Cardiac muscle cell (in vitro differentiated cells and primary cell): ENCODE data around the gene CARMIL1. TPM values are rescaled to one million over a fixed set of nuclear protein-coding genes. Genes with fewer than 3 reads are reported as not detected.

ENCODE experiments used
- DNase-seq, 2 donors: peaks; one replicate each; pipeline versions ENCODE4 v3.0.0 to v3.0.0-alpha.2; 2010 to 2017; ENCODE audit warnings: low read depth in 1 of 2, low spot score in 1 of 2
- H3K27ac ChIP-seq: fragments of 200-600 bp; sonication (generic); 2 replicates; pipeline ENCODE4 v1.5.1; 2016
- H3K27me3 ChIP-seq: fragments of 200-600 bp; sonication (generic); 2 replicates; pipeline ENCODE4 v1.6.0; 2016; ENCODE audit warnings: control low read depth
- H3K36me3 ChIP-seq: fragments of 200-600 bp; sonication (generic); 2 replicates; pipeline ENCODE4 v1.5.1; 2016; ENCODE audit warnings: control low read depth
- H3K4me1 ChIP-seq: fragments of 200-600 bp; sonication (generic); 2 replicates; pipeline ENCODE4 v1.8.1; 2017; ENCODE audit warnings: low read depth, mild to moderate bottlenecking, mixed run types
- H3K4me3 ChIP-seq: fragments of 200-600 bp; sonication (generic); 2 replicates; pipeline ENCODE4 v1.5.1; 2016; ENCODE audit warnings: mild to moderate bottlenecking
- H3K9me3 ChIP-seq: fragments of 200-600 bp; sonication (generic); 2 replicates; pipeline ENCODE4 v1.5.1; 2017; ENCODE audit warnings: low read depth, mild to moderate bottlenecking, control low read depth
- CTCF ChIP-seq: IDR thresholded peaks from 2 replicates; pipeline ENCODE4 v1.5.1; 2012; ENCODE audit warnings: low read depth, mild to moderate bottlenecking, low read length
- polyA plus RNA-seq: library from polyadenylated mRNA; unstranded; fragments of >200 nt; fragmentation: Nextera tagmentation; extraction: Ambion mirVana; gene quantifications from 2 replicates; pipeline ENCODE4 v1.2.1, GENCODE V29; 2016
- total RNA-seq: library from RNA; depleted of rRNA; stranded (reverse); fragments of >200 nt; gene quantifications from 2 replicates; pipeline ENCODE4 v1.2.3, GENCODE V29; 2016

Gene CARMIL1
- total and polyA plus RNA-seq, 2 experiments from 2014 or later: 15.7 to 63.6 TPM

- H3K27ac ChIP-seq: no peak overlapping the region
- H3K36me3 ChIP-seq: no peaks in the 10 kb centered on the region
- H3K9me3 ChIP-seq: no peaks in the 10 kb centered on the region
- no peaks in the 10 kb centered on the region for H3K27me3 ChIP-seq
- no peak for DNase-seq
- H3K4me3 ChIP-seq: no peak overlapping the region
- no peaks in the 10 kb centered on the region for H3K4me1 ChIP-seq
- no peak for TF ChIP-seq CTCF
Measured at GRCh38 chr6:25462235-25462897, 183.2 kb downstream of the CARMIL1 start.

GRCh38 chr6:25463441-25463840 is 184.3 kb downstream of the CARMIL1 start:
- no peak for DNase-seq
- no peaks in the 10 kb centered on the region for H3K4me1 ChIP-seq
- H3K9me3 ChIP-seq: no peaks in the 10 kb centered on the region
- no peaks in the 10 kb centered on the region for H3K36me3 ChIP-seq
- H3K27me3 ChIP-seq: no peaks in the 10 kb centered on the region
- no peak overlapping the region for H3K27ac ChIP-seq
- H3K4me3 ChIP-seq: no peak overlapping the region
- TF ChIP-seq CTCF: no peak

- Histone ChIP-seq H3K27me3 (no peaks in the 10 kb centered on the region), H3K36me3 (no peaks in the 10 kb centered on the region), H3K4me3 (no peak overlapping the region), H3K4me1 (no peaks in the 10 kb centered on the region), H3K27ac (no peak overlapping the region), H3K9me3 (no peaks in the 10 kb centered on the region)
- no peak for DNase-seq
- no peak for TF ChIP-seq CTCF
Measured at GRCh38 chr6:25464225-25464624, 185.1 kb downstream of the CARMIL1 start.

GRCh38 chr6:25465941-25466340 is 186.8 kb downstream of the CARMIL1 start:
- H3K36me3 ChIP-seq: peaks cover 2% of the 10 kb centered on the region
- H3K27ac ChIP-seq: no peak overlapping the region
- TF ChIP-seq CTCF: no peak
- H3K9me3 ChIP-seq: no peaks in the 10 kb centered on the region
- DNase-seq: peak in 1 of 2 donors; percentile 21
- H3K4me1 ChIP-seq: no peaks in the 10 kb centered on the region
- no peaks in the 10 kb centered on the region for H3K27me3 ChIP-seq
- H3K4me3 ChIP-seq: no peak overlapping the region

- no peaks in the 10 kb centered on the region for H3K4me1 ChIP-seq
- H3K36me3 ChIP-seq: peaks cover 15% of the 10 kb centered on the region
- TF ChIP-seq CTCF: no peak
- DNase-seq: no peak
- no peak overlapping the region for H3K4me3 ChIP-seq
- H3K27me3 ChIP-seq: no peaks in the 10 kb centered on the region
- no peak overlapping the region for H3K27ac ChIP-seq
- no peaks in the 10 kb centered on the region for H3K9me3 ChIP-seq
Measured at GRCh38 chr6:25468881-25469280, 189.7 kb downstream of the CARMIL1 start.
